WTC11 (cell line): Measurements from ENCODE around the gene B3GALNT2. TPM values are rescaled to one million over a fixed set of nuclear protein-coding genes. Genes with fewer than 3 reads are reported as not detected.
A peak's percentile ranks its signal among the peaks of the same experiment; 100 is the strongest.

Source experiments
- ATAC-seq: fragments of 200-7000 bp; cut with Tn5 transposase; 2 replicates; pipeline ENCODE4 v1.10.0; 2021; ENCODE audit warnings: mild to moderate bottlenecking, moderate library complexity
- CTCF ChIA-PET: fragments of 300-600 bp; sonication (Branson Sonifier 250); formaldehyde crosslinking; loops from one replicate; lab custom pipeline; 2021; ENCODE audit warnings: antibody characterized with exemption; lab: Charles Lee
- POLR2A ChIA-PET: fragments of 350-600 bp; sonication (Branson Sonifier 250); formaldehyde crosslinking; loops from one replicate; lab custom pipeline; 2021; ENCODE audit warnings: antibody characterized with exemption; lab: Charles Lee
- DNase-seq: peaks from one replicate; pipeline ENCODE4 v3.0.0; 2021; ENCODE audit warnings: low spot score
- H3K27ac Mint-ChIP-seq: 2 replicates; pipeline ENCODE4 v1.8.0; 2021; ENCODE audit warnings: mixed read lengths
- H3K27me3 Mint-ChIP-seq: 2 replicates; pipeline ENCODE4 v1.8.0; 2021; ENCODE audit warnings: low read depth, mild to moderate bottlenecking, moderate library complexity, mixed read lengths
- H3K36me3 Mint-ChIP-seq: 2 replicates; pipeline ENCODE4 v1.8.0; 2021; ENCODE audit warnings: mixed read lengths
- H3K4me1 Mint-ChIP-seq: 2 replicates; pipeline ENCODE4 v1.8.0; 2022; ENCODE audit warnings: mixed read lengths
- H3K4me3 Mint-ChIP-seq: 2 replicates; pipeline ENCODE4 v1.8.0; 2021; ENCODE audit warnings: mild to moderate bottlenecking, moderate library complexity, mixed read lengths
- H3K9me3 Mint-ChIP-seq: 2 replicates; pipeline ENCODE4 v1.8.0; 2021; ENCODE audit warnings: mixed read lengths
- GRHL2 ChIP-seq: fragments of 250-450 bp; sonication (Bioruptor Pico); IDR thresholded peaks from 2 replicates; pipeline ENCODE4 v1.8.0; 2022; ENCODE audit warnings: mild to moderate bottlenecking, moderate library complexity; ENCODE audit not compliant: insufficient replicate concordance, severe bottlenecking
- GTF2I ChIP-seq: fragments of 250-450 bp; sonication (Bioruptor Pico); conservative IDR thresholded peaks from 2 replicates; pipeline ENCODE4 v1.4.0; 2021; ENCODE audit warnings: mild to moderate bottlenecking
- IRF2 ChIP-seq: sonication (generic); formaldehyde crosslinking; IDR thresholded peaks from 2 replicates; pipeline ENCODE4 v1.8.0; 2022; ENCODE audit warnings: low read depth, missing genetic modification reagents, borderline replicate concordance
- JAZF1 ChIP-seq: fragments of 250-450 bp; sonication (Bioruptor Pico); IDR thresholded peaks from 2 replicates; pipeline ENCODE4 v1.9.0; 2021; ENCODE audit warnings: moderate library complexity, mild to moderate bottlenecking, inconsistent platforms
- NFATC4 ChIP-seq: fragments of 250-450 bp; sonication (Bioruptor Pico); IDR thresholded peaks from 2 replicates; pipeline ENCODE4 v1.9.0; 2021; ENCODE audit warnings: mild to moderate bottlenecking
- NFYB ChIP-seq: sonication (generic); formaldehyde crosslinking; conservative IDR thresholded peaks from 2 replicates; pipeline ENCODE4 v1.8.0; 2022; ENCODE audit warnings: low read depth, missing genetic modification reagents
- NR2C2 ChIP-seq: sonication (generic); formaldehyde crosslinking; IDR thresholded peaks from 2 replicates; pipeline ENCODE4 v1.8.0; 2022; ENCODE audit warnings: mild to moderate bottlenecking, missing genetic modification reagents
- OVOL2 ChIP-seq: fragments of 250-450 bp; sonication (Bioruptor Pico); IDR thresholded peaks from 2 replicates; pipeline ENCODE4 v1.9.0; 2021; ENCODE audit warnings: mild to moderate bottlenecking, borderline replicate concordance
- PRRX2 ChIP-seq: fragments of 250-450 bp; sonication (Bioruptor Pico); IDR thresholded peaks from 2 replicates; pipeline ENCODE4 v1.8.0; 2021; ENCODE audit warnings: mild to moderate bottlenecking
- RELA ChIP-seq: sonication (generic); formaldehyde crosslinking; IDR thresholded peaks from 2 replicates; pipeline ENCODE4 v1.8.1; 2022; ENCODE audit warnings: missing genetic modification reagents, mild to moderate bottlenecking, borderline replicate concordance
- SP1 ChIP-seq: sonication (generic); formaldehyde crosslinking; conservative IDR thresholded peaks from 2 replicates; pipeline ENCODE4 v1.8.1; 2022; ENCODE audit warnings: missing genetic modification reagents
- TEAD1 ChIP-seq: sonication (generic); formaldehyde crosslinking; IDR thresholded peaks from 2 replicates; pipeline ENCODE4 v1.8.0; 2022; ENCODE audit warnings: mild to moderate bottlenecking, missing genetic modification reagents
- TEAD4 ChIP-seq: sonication (generic); formaldehyde crosslinking; IDR thresholded peaks from 2 replicates; pipeline ENCODE4 v1.8.0; 2022; ENCODE audit warnings: mild to moderate bottlenecking, missing genetic modification reagents
- ZBTB21 ChIP-seq: sonication (generic); formaldehyde crosslinking; IDR thresholded peaks from 2 replicates; pipeline ENCODE4 v1.8.1; 2023; ENCODE audit warnings: mild to moderate bottlenecking, missing genetic modification reagents, borderline replicate concordance
- ZNF232 ChIP-seq: sonication (generic); formaldehyde crosslinking; IDR thresholded peaks from 2 replicates; pipeline ENCODE4 v1.8.0; 2022; ENCODE audit warnings: mild to moderate bottlenecking, missing genetic modification reagents
- ZNF317 ChIP-seq: sonication (generic); formaldehyde crosslinking; IDR thresholded peaks from 2 replicates; pipeline ENCODE4 v1.8.1; 2023; ENCODE audit warnings: low read depth, mild to moderate bottlenecking, moderate library complexity, missing genetic modification reagents, borderline replicate concordance
- ZNF416 ChIP-seq: fragments of 250-450 bp; sonication (Bioruptor Pico); IDR thresholded peaks from 2 replicates; pipeline ENCODE4 v1.9.0; 2021; ENCODE audit warnings: mild to moderate bottlenecking, inconsistent platforms
- total RNA-seq: library from RNA; stranded (reverse); gene quantifications from 3 replicates; pipeline ENCODE4 v1.2.3, GENCODE V29; 2021
- TF ChIP-seq, protein P1 (sequence below): sonication (generic); formaldehyde crosslinking; IDR thresholded peaks from 2 replicates; pipeline ENCODE4 v1.8.0; 2023; ENCODE audit warnings: mild to moderate bottlenecking, missing genetic modification reagents
- TF ChIP-seq, protein P2 (sequence below): fragments of 250-450 bp; sonication (Bioruptor Pico); IDR thresholded peaks from 2 replicates; pipeline ENCODE4 v1.8.0; 2021; ENCODE audit warnings: mild to moderate bottlenecking
- TF ChIP-seq, protein P3 (sequence below): sonication (generic); formaldehyde crosslinking; IDR thresholded peaks from 2 replicates; pipeline ENCODE4 v1.8.0; 2022; ENCODE audit warnings: missing genetic modification reagents
- TF ChIP-seq, protein P4 (sequence below): sonication (generic); formaldehyde crosslinking; IDR thresholded peaks from 2 replicates; pipeline ENCODE4 v1.8.1; 2023; ENCODE audit warnings: mild to moderate bottlenecking, moderate library complexity, missing genetic modification reagents
- TF ChIP-seq, protein P5 (sequence below): fragments of 250-450 bp; sonication (Bioruptor Pico); IDR thresholded peaks from 2 replicates; pipeline ENCODE4 v1.9.0; 2021; ENCODE audit warnings: mild to moderate bottlenecking
- TF ChIP-seq, protein P6 (sequence below): fragments of 250-450 bp; sonication (Bioruptor Pico); IDR thresholded peaks from 2 replicates; pipeline ENCODE4 v1.9.0; 2021; ENCODE audit warnings: mild to moderate bottlenecking, borderline replicate concordance

B3GALNT2 gene
- total RNA-seq, 1 experiment from 2014 or later = 41.7 TPM

DNA sequence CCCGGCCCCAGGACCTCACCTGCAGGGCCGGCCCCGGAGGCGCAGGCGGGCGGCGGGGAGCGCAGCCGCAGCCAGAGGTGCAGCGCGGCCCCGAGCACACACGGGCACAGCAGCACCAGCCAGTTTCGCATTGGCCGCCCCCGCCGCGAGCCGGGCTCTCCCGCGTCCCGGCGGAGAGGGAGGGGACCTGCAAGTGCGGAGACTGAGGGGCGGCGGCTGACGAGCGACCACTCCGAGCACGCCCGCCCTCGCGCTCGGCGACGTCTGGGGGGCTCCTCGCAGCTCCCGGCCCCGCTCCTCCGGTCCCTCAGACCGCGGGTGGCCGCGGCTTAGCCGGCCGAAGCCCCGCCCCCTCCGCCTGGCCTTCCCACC is at the start of gene B3GALNT2 (continued):
- TF ChIP-seq GRHL2 = no peak
- no peak for TF ChIP-seq ZNF317 (CRISPR knock-in tag)
- TF ChIP-seq GTF2I (CRISPR knock-in tag) = no peak
- TF ChIP-seq IRF2 = no peak
- no peak for TF ChIP-seq ZNF416
- TF ChIP-seq ZBTB21 (CRISPR knock-in tag) = no peak
- no peak; the same call in 1 of the 2 replicates for TF ChIP-seq TEAD1 (CRISPR knock-in tag)
- TF ChIP-seq, protein P1, sequence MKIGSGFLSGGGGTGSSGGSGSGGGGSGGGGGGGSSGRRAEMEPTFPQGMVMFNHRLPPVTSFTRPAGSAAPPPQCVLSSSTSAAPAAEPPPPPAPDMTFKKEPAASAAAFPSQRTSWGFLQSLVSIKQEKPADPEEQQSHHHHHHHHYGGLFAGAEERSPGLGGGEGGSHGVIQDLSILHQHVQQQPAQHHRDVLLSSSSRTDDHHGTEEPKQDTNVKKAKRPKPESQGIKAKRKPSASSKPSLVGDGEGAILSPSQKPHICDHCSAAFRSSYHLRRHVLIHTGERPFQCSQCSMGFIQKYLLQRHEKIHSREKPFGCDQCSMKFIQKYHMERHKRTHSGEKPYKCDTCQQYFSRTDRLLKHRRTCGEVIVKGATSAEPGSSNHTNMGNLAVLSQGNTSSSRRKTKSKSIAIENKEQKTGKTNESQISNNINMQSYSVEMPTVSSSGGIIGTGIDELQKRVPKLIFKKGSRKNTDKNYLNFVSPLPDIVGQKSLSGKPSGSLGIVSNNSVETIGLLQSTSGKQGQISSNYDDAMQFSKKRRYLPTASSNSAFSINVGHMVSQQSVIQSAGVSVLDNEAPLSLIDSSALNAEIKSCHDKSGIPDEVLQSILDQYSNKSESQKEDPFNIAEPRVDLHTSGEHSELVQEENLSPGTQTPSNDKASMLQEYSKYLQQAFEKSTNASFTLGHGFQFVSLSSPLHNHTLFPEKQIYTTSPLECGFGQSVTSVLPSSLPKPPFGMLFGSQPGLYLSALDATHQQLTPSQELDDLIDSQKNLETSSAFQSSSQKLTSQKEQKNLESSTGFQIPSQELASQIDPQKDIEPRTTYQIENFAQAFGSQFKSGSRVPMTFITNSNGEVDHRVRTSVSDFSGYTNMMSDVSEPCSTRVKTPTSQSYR (CRISPR knock-in tag) = no peak
- no peak for TF ChIP-seq JAZF1 (CRISPR knock-in tag)
- no peak for TF ChIP-seq SP1
- TF ChIP-seq, protein P2, sequence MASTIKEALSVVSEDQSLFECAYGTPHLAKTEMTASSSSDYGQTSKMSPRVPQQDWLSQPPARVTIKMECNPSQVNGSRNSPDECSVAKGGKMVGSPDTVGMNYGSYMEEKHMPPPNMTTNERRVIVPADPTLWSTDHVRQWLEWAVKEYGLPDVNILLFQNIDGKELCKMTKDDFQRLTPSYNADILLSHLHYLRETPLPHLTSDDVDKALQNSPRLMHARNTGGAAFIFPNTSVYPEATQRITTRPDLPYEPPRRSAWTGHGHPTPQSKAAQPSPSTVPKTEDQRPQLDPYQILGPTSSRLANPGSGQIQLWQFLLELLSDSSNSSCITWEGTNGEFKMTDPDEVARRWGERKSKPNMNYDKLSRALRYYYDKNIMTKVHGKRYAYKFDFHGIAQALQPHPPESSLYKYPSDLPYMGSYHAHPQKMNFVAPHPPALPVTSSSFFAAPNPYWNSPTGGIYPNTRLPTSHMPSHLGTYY (CRISPR knock-in tag) = no peak
- no peak for TF ChIP-seq RELA (CRISPR knock-in tag)
- TF ChIP-seq, protein P3, sequence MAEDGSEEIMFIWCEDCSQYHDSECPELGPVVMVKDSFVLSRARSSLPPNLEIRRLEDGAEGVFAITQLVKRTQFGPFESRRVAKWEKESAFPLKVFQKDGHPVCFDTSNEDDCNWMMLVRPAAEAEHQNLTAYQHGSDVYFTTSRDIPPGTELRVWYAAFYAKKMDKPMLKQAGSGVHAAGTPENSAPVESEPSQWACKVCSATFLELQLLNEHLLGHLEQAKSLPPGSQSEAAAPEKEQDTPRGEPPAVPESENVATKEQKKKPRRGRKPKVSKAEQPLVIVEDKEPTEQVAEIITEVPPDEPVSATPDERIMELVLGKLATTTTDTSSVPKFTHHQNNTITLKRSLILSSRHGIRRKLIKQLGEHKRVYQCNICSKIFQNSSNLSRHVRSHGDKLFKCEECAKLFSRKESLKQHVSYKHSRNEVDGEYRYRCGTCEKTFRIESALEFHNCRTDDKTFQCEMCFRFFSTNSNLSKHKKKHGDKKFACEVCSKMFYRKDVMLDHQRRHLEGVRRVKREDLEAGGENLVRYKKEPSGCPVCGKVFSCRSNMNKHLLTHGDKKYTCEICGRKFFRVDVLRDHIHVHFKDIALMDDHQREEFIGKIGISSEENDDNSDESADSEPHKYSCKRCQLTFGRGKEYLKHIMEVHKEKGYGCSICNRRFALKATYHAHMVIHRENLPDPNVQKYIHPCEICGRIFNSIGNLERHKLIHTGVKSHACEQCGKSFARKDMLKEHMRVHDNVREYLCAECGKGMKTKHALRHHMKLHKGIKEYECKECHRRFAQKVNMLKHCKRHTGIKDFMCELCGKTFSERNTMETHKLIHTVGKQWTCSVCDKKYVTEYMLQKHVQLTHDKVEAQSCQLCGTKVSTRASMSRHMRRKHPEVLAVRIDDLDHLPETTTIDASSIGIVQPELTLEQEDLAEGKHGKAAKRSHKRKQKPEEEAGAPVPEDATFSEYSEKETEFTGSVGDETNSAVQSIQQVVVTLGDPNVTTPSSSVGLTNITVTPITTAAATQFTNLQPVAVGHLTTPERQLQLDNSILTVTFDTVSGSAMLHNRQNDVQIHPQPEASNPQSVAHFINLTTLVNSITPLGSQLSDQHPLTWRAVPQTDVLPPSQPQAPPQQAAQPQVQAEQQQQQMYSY (CRISPR knock-in tag) = 0 out of 2 replicates have a peak, but pooled peaks have one; percentile 5
- TF ChIP-seq TEAD4 (CRISPR knock-in tag) = no peak; the same call in 1 of the 2 replicates
- TF ChIP-seq, protein P4, sequence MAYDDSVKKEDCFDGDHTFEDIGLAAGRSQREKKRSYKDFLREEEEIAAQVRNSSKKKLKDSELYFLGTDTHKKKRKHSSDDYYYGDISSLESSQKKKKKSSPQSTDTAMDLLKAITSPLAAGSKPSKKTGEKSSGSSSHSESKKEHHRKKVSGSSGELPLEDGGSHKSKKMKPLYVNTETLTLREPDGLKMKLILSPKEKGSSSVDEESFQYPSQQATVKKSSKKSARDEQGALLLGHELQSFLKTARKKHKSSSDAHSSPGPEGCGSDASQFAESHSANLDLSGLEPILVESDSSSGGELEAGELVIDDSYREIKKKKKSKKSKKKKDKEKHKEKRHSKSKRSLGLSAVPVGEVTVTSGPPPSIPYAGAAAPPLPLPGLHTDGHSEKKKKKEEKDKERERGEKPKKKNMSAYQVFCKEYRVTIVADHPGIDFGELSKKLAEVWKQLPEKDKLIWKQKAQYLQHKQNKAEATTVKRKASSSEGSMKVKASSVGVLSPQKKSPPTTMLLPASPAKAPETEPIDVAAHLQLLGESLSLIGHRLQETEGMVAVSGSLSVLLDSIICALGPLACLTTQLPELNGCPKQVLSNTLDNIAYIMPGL (CRISPR knock-in tag) = peak; percentile 79; the same call in 1 of the 2 replicates

DNA sequence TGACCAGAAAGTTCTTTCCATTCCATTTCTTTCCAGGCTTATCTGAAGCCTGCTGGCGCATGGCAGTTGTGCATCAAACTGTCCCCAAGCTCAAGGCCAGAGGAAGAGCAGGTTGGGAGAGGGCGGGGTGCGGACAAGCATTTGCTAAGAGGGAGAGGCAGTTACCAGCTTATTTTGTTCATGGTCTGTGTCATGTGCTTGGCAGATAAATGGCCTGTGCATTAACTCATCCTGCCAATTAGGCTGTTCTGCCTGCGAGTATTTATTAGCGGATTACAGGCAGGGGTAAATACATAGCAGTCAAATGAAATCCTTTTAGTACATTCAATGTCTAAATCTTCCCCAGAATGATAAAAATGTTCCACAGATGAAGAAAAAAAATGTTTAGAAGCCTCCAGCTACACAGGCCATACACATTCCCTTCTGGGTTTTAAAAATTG is 48.9 kb upstream of the B3GALNT2 start:
- Mint-ChIP-seq H3K4me3 (no peak overlapping the region), H3K4me1 (no peaks in the 10 kb centered on the region), H3K36me3 (no peaks in the 10 kb centered on the region), H3K27ac (no peak overlapping the region), H3K27me3 (no peaks in the 10 kb centered on the region; the same call in 1 of the 2 replicates), H3K9me3 (no peaks in the 10 kb centered on the region)
- ChIA-PET CTCF (interaction anchor here (0.5 to 1.6 kb wide), 4 partner anchors 11 to 448 kb away, joined by 4 read pairs; no protein-coding TSS in a partner anchor), POLR2A (no interaction called here)
- DNase-seq (no peak), ATAC-seq (no peak)
- no peak for TF ChIP-seq NR2C2 (CRISPR knock-in tag)
- TF ChIP-seq, protein P5, sequence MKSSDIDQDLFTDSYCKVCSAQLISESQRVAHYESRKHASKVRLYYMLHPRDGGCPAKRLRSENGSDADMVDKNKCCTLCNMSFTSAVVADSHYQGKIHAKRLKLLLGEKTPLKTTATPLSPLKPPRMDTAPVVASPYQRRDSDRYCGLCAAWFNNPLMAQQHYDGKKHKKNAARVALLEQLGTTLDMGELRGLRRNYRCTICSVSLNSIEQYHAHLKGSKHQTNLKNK (CRISPR knock-in tag) = no peak
- TF ChIP-seq PRRX2 = no peak
- TF ChIP-seq NFATC4 (CRISPR knock-in tag) = no peak
- TF ChIP-seq ZNF232 (CRISPR knock-in tag) = no peak
- no peak for TF ChIP-seq GTF2I (CRISPR knock-in tag)
- TF ChIP-seq NFYB (CRISPR knock-in tag) = no peak
- TF ChIP-seq, protein P6, sequence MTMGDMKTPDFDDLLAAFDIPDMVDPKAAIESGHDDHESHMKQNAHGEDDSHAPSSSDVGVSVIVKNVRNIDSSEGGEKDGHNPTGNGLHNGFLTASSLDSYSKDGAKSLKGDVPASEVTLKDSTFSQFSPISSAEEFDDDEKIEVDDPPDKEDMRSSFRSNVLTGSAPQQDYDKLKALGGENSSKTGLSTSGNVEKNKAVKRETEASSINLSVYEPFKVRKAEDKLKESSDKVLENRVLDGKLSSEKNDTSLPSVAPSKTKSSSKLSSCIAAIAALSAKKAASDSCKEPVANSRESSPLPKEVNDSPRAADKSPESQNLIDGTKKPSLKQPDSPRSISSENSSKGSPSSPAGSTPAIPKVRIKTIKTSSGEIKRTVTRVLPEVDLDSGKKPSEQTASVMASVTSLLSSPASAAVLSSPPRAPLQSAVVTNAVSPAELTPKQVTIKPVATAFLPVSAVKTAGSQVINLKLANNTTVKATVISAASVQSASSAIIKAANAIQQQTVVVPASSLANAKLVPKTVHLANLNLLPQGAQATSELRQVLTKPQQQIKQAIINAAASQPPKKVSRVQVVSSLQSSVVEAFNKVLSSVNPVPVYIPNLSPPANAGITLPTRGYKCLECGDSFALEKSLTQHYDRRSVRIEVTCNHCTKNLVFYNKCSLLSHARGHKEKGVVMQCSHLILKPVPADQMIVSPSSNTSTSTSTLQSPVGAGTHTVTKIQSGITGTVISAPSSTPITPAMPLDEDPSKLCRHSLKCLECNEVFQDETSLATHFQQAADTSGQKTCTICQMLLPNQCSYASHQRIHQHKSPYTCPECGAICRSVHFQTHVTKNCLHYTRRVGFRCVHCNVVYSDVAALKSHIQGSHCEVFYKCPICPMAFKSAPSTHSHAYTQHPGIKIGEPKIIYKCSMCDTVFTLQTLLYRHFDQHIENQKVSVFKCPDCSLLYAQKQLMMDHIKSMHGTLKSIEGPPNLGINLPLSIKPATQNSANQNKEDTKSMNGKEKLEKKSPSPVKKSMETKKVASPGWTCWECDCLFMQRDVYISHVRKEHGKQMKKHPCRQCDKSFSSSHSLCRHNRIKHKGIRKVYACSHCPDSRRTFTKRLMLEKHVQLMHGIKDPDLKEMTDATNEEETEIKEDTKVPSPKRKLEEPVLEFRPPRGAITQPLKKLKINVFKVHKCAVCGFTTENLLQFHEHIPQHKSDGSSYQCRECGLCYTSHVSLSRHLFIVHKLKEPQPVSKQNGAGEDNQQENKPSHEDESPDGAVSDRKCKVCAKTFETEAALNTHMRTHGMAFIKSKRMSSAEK = no peak
- TF ChIP-seq TEAD4 (CRISPR knock-in tag) = no peak
- TF ChIP-seq OVOL2 = no peak
